Measurements from ENCODE around the gene YOD1. TPM values are rescaled to one million over a fixed set of nuclear protein-coding genes. Genes with fewer than 3 reads are reported as not detected.

YOD1 gene
- total RNA-seq, 2 donors from 2014 or later = 6.6 to 7.2 TPM

DNA sequence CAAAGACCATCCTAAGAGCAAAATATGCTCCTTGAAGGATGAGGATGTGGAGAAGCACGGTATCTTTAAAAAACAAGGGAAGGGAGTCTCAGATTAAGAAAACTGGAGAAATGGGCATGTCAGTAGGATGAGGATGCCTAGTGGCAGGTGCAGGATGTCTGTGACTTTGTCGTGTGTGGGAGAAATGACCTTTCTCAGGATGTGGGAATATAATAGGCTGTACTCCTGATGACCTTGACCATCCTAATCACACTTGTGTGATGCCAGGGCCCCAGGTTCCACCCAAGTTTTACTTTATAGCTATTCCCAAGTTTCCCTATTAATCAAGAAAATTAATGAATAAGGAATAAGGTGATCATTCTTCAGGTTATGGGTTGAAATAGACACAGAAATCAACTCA, 31.3 kb downstream of the YOD1 start:
- no peak for ATAC-seq
- DNase-seq = no peak
- intact Hi-C loops (cut with DNase I, micrococcal nuclease) = no loop called here

DNA sequence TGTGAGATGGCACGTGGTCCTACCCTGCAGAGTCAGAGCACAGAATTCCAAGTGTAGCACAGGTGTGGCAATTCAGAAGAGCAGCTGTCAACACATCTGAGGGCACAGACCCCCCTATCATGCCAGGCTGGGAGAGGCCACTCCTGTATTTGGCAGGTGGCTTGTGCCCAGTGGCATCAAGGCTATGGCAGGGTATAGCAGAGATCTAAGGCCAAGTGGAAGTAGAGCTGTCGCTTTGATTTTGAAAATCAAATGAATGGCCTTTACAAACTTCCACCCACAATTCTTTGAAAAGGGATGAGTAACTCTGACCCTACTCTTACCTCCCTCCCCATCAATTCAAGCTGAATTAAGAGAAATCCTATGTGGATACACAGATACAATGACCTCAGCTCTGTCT, 31.8 kb downstream of the YOD1 start:
- ATAC-seq = no peak
- DNase-seq = no peak
- intact Hi-C loops (cut with DNase I, micrococcal nuclease) = no loop called here

DNA sequence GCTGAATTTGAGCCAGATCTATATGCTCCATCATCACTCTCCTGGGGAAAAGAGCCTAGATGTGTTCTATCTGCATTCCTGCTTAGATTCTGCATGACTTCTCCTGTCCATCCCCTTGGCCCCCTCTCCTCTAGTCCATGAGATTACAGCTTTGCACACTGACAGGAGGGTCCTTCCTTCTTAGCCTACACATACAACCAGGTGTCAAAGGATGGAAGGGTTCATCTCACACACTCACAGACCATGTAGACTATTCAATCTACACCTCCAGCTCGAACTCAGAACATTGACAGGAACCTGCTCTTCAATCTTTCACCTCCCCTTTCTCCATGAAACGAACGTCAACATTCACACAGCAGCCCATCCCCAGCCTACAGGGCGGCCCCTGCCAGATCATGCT, 32.3 kb downstream of the YOD1 start:
- ATAC-seq (no peak), DNase-seq (no peak)
- intact Hi-C loops (cut with DNase I, micrococcal nuclease) = no loop called here

DNA sequence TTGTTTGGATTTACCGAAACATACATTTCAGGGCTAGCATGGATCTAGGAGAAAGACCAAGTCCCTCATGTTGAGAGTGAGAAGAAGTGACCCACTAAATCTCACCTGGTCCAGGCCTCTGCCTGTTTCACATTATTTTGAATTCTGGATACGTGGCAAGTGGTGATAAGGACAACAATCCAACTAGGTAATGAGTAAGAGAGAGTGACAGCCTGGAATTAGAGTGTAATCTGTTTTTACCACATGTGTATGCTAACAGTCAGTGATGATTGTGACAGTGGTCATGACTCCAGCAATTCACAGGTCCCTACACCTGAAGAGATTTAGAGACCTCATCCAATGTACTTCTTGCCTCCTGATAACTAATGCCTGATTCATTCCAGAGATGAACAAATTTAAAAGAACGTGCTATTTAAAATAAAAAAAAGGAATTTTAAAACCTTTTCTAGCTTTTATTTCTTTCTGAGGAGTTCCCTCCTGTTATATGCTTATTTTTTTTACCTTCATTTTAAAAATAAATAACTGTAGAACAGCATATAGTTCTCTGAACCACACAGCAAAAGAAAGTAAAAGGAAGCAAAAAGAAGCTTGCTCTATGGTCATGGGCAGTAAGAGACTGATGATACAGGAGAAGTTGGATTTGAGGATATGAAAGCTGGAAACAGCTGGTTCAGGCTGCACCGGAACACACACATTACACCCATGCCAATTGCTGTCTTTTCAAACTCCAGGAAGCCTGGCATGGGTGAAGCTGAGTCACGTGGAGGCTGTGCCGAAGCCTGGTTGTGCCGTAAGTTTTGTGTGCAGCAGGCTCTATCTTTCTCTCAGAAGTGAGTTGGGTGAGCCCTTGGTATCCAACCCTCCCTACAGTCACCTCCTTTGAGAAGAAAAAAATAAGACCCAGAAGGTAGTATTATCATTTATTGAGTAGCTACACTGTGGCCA, 33.1 kb downstream of the YOD1 start:
- intact Hi-C loops (cut with DNase I, micrococcal nuclease) = no loop called here
- ATAC-seq (peak; percentile 67), DNase-seq (peak; percentile 39 to 63)

DNA sequence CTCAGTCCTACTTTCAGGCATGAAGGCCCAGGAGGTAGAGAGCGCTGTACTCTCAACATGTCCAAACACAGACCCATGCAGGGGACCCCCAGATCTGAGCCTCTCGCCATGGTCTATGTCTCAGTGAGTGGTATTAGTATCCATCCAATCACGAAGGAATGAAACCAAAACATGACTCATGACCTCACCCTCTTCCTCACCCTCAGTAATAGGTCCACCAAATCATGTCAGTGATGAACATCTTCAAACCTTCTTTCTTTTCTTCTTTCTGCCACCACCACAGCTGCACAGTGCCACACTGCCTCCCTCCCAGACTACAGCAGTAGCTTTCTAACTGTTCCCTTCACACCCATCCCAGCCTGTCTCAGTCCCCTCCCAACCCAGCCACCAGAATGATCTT, 35.2 kb downstream of the YOD1 start:
- DNase-seq (no peak), ATAC-seq (no peak)
- intact Hi-C loops (cut with DNase I, micrococcal nuclease) = no loop called here

DNA sequence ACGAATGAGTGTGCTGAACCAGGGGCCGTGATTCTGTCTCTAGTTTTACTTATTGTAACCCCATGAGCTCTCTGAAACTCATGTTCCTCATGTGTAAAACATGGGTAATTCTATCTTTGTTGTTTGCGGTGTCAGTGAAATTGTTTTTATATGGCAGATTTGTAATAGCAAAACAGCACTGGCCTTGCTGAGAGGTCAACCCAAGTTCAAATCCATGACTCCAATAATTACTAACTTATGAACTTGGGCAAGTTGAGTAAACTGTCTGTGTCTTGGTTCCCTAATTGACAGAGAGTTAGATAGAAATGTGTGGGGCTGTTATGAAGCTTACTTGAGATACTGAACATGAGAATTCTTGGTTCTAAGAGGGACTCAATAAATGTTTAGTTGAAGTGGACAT, 36.3 kb downstream of the YOD1 start:
- DNase-seq = no peak
- intact Hi-C loops (cut with DNase I, micrococcal nuclease) = no loop called here
- no peak for ATAC-seq

DNA sequence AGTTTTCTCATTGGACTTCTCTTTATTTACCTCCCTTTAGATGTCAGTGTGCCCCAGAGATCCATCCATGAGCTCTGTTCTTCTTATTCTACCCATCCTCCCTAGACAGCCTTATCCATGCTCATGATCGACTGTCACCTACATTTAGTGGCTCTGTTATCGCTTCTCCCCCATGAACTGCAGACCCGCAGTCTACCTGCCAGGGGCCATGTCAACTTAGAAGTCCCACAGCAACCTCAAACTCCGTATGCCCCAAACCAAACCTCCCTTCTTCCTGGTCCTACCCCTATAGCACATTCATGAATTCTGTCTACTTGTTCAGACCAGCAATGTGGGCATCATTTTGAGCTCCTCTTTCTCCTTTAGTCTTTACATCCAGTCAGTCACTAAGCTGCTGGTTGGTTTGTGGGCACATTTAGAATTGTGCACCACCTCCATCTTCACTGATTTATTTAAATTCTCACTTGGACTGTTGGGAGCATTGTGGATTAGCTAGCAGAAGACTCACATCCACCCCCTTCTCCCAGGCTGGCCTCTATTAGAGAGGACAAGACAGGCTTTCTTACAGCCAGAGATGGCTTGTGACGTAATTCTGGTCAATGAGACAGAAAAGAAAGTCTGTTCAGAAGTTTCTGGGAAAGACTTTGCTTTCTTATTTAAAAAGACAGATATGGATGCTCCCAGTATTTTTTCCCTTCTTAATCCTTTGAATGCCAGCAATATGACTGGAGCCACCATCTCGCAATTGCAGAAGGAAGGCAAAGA, 37.5 kb downstream of the YOD1 start:
- no peak for ATAC-seq
- intact Hi-C loops (cut with DNase I, micrococcal nuclease) = no loop called here

DNA sequence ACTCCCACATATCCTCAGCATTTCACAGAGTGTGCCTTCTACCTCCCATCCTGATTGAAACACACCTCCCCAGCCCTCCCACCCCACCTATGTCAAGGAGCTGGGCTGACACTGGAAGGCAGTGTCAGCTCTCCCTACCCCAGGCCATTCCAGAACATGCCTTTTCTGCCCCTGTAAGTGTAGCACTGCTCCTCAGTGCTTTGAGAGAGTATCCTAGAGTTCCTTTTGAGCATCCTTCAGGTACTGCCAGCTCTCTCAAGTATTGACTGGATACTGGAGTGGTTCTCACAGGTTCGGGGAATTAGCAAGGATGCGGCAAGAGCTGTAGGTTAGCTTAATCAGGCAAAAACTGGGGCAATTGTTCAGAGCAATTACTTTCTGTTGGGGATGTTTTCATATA, 40.3 kb downstream of the YOD1 start:
- DNase-seq = no peak
- intact Hi-C loops (cut with DNase I, micrococcal nuclease) = no loop called here
- ATAC-seq = no peak

More for the DNA sequence above, 37.5 kb downstream of the YOD1 start:
- DNase-seq = no peak

DNA sequence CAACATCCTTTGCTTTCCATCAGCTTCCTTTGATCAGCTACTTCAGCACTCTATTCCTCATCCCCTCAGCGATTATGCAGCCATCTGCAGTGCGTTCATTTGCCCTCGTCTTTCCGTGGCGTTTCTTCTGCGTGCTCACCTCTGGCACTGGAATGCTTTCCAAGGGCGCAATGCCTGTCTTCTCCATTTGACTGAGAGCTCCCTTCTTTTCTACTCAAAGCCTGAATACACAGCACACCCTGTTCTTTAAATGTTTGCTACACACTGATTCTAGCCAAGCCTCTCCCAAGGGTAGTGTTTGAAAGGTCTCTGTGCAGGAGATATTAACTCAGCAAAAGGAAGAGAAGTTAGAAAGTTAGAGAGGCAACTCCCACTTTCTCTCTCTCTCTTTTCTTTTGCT, 41.1 kb downstream of the YOD1 start:
- DNase-seq (no peak), ATAC-seq (peak; percentile 51)
- intact Hi-C loops (cut with DNase I, micrococcal nuclease) = no loop called here

DNA sequence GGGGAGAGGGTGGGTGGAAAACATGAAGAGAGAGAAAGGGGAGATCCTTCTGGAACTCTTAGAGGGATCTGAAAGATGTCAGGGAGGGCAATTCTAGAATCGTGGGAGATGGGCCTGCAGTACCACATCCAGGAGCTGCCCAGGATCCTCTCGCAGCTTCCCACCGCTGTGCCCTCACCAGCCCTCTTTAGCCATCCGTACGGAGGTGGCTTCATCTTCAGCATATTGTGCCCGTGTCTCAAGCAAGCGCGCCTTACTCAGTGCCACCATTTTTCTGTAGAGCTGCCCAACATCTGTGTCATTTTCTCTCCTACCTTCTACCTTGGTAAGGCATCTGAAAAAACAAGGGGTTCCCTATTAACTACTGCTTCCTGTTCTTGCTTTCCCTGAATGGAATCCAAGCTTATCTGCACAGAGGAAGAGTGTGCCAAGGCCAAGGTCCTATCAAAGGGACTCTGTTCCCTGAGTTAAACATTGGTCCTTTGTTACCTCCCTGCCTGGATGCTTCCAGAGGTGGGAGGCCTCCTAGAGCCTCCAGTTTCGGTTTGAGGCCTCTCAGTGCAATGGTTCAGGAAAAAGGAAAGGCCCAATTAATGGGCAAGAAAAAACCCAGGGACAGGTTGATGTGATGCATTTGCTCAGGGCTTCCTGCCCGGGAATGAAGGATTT, 41.7 kb downstream of the YOD1 start:
- ATAC-seq = peak; percentile 67
- intact Hi-C loops (cut with DNase I, micrococcal nuclease) = no loop called here
- no peak for DNase-seq

DNA sequence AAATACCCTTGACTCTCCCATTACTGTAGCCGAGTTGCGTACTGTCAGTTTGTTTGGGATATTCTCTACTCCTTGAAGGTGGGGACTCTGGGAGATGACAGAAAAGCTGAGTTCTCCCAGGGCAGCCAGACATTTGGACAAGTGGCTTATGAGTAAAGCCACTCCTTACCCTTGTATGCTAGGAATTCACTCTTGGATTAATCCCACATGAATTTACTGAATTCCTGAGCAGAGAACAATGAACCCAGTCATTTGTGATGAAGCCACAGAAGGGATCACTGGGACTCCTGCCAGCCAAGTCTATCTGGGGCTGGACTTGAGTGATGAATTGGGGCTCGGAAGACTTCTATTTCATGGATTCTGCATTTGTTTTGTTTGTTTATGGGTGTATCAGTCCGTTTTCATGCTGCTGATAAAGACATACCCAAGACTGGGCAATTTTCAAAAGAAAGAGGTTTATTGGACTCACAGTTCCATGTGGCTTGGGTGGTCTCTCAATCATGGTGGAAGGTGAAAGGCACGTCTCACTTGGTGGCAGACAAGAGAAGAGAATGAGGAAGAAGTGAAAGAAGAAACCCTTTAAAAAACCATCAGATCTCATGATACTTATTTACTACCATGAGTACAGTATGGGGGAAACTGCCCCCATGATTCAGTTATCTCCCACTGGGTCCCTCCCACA, 43.5 kb downstream of the YOD1 start:
- no peak for ATAC-seq
- no peak for DNase-seq
- intact Hi-C loops (cut with DNase I, micrococcal nuclease) = no loop called here

DNA sequence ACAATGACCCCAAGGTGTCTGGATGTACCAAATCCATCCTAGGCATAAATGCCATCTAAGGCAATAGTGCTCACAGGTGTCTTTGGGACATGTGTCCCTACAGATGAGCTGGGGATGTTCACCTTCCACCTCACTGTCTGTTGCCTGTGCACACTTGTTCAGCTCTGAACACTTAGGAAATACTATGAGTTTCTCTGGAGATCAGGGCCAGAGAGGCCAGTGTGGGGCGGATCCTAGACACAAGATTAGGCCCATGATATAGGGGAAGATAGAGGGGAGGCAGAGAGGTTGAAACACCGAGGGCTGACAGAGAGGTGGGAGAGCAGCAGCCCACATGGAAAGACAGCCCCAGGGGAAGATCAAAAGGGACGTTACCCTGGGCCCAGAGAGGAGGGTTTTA, 44.1 kb downstream of the YOD1 start:
- intact Hi-C loops (cut with DNase I, micrococcal nuclease) = no loop called here
- DNase-seq (no peak), ATAC-seq (no peak)

DNA sequence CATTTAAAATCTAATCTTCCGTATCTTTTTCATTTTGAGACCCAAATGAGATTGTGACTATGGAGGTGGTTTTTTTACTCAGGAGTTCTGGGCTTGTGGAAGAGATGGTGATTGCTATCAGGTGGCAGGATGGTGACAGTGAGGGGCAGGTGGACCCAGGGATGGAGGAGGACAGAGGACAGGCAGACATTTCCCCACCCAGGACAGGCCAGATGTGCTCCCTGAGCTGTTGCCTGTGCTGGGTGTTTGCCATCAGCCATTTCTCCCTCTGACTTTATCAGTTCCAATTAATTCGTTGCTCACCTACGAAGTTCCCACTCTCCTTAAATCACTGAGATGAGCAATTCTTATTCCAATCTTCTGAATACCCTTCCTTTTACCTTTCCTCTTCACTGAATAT, 44.9 kb downstream of the YOD1 start:
- no peak for ATAC-seq
- intact Hi-C loops (cut with DNase I, micrococcal nuclease) = no loop called here
- DNase-seq = no peak

DNA sequence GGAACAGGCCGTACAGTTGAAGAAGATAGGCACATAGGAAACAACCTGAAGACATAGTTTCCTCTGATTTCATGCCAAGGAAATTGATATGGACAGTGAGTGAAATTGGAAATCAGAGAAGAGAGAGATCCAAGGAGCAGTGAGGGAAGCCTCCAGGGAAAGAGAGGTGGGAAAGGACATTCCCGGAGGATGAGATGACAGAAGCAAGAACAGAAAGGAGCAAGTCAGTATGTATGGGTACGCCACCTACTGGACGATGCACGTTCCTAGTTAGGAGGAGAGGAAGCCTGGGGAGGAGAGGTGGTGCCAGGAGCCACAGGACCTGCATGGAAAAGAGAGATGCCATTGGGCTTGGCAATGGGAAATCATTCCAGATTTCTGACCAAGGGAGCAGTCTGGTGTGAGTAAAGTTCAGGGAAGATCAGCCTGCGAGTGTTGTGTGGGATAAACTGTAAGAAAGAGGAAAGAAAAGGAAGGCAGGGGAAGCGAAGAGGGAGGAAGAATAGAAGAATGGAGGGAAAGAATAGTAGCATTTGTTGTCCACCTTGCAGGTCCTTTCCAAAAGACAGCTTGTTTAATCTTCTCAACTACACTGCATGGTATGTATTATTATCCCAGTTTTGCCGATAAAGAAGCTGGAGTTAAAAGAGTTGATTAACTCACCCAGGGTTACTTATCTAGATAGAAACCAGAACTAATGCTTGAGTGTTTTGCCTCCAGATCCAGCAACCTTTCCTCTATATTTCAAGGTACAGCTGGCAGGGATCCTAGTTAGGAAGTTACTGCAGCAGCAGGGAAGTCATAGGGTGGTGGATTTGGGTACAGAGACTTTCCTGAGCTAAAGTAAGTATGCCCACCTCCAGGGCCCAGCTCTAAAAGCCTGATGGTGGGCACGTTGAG, 45.8 kb downstream of the YOD1 start:
- intact Hi-C loops (cut with DNase I, micrococcal nuclease) = no loop called here
- peak; percentile 66 for ATAC-seq
- peak; percentile 70 to 75 for DNase-seq

DNA sequence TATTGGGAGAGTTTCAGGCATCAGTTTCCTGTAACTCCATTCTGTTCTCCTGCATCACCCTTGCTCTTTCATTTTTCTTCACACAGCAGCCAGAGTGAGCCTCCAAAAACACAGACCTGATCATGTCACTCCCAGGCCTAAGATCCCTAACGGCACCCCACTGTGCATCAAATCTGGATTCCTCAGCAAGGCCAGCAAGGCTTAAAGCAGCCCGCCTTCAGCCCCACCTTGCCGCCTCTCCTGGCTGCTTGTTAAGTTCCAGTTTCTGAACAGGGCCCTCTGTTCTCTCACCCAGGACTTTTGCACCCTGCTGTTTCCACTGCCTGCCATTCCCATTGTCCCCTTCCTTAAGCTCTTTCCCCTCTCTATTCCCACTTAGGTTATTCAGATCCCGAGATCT, 47.8 kb downstream of the YOD1 start:
- ATAC-seq (no peak), DNase-seq (no peak)
- intact Hi-C loops (cut with DNase I, micrococcal nuclease) = no loop called here

DNA sequence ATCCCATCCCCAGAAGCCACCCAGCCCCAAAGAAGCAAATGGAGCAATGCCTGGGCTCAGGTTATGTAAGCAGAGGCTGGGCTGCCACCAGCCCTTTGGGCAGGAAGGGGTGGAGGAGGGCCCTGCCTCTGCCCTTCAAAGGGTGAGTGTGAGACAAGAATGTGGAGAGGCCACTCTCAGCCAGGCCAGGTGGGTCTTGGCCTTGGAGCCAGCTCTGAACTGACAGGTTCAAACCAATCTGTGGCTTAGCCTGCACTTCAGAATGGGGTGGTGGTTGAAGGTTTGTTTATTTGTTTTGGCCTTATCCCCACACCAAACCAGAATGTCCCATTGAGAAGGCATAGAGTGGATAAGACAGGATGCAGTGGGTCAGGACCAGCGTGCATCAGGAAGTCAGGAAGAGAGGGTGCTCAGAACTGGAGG, 48.3 kb downstream of the YOD1 start:
- intact Hi-C loops (cut with DNase I, micrococcal nuclease) = no loop called here
- ATAC-seq (no peak), DNase-seq (no peak)

DNA sequence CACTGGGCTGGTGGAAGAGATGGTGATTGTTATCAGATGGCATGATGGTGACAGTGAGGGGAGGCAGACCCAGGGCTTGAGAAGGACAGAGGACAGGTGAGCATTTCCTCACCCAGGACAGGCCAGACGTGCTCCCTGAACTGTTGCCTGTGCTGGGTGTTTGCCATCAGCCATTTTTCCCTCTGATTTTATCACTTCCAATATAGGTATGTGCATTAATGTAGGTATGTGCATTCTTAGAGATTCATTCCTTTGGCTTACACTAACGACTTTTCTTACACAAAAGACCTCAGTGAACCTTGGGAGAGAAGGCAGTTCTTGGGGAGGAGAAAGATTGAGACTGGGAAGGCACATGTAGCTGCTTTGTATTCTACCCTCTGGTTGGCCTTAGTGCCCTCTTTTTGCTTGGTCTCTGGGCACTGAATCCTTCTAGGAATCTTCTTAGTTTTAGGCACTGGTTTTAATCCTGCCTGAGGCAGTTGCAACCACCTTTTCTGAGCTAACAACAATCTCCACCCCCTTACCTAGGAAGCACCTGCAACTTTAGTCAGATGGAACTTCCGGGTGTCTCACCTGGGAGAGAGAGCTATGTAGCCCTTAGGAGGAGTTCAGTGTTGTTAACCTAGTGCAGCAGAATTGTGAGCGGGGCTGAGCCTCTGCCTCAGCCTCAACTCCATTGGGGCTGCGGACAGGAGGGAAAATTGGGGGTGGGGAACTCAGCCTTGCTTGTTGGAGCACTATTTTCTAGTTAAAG, 49.3 kb downstream of the YOD1 start:
- DNase-seq (no peak), ATAC-seq (peak; percentile 87)
- intact Hi-C loops (cut with DNase I, micrococcal nuclease) = no loop called here
